ENCODE data around the gene NLK.

DNA sequence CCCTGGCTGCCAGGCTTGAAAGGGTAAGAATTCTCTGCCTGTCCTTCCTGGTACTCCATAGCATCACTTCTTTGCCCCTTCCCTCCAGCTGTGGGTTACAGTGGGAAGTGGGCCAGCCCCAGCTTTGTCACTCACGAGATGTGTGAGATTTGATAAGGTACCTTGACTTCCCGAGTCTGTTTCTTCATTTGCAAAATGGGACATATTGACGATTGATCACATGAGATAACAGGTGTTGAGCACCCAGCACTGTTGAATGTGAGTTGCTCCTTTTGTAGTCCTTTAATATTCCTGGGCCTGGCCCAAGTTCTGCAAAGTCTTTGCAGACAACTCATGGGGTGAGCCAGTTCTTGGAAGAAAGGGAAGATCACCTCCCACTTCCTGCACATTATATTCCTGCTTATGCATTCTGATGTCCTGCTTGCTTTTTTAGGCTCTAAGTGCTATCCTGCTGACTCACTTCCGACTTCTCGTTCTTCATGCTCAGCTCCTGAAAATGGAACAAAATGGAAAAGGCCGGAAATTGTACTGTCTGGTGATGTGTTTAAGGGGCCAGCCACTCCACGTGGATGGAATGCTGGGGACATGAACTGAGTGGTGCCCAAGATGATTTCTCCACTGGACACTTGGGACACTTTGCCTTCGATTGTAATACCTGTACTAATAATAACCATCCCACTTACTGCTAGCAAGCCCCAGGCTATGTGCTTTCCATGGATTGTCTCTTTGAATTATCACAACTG is 8.3 kb upstream of the NLK start:
- no peak for TF ChIP-seq ELF4 (IDR thresholded peaks at IDR 0.05)
- no peak for TF ChIP-seq SP1 (IDR thresholded peaks at IDR 0.05)
- no peak for TF ChIP-seq NFRKB (IDR thresholded peaks at IDR 0.05)
- TF ChIP-seq FOXA1 (IDR thresholded peaks at IDR 0.05), result no peak
- TF ChIP-seq LEF1 (IDR thresholded peaks at IDR 0.05; ENCODE audit: borderline replicate concordance), result no peak
- no peak for TF ChIP-seq TARDBP (IDR thresholded peaks at IDR 0.05)
- no peak for TF ChIP-seq FOXK2 (IDR thresholded peaks at IDR 0.05)
- no peak for TF ChIP-seq CTBP1 (IDR thresholded peaks at IDR 0.05; ENCODE audit: borderline replicate concordance)
- TF ChIP-seq ZNF384 (IDR thresholded peaks at IDR 0.05), result no peak
- TF ChIP-seq, protein P1, sequence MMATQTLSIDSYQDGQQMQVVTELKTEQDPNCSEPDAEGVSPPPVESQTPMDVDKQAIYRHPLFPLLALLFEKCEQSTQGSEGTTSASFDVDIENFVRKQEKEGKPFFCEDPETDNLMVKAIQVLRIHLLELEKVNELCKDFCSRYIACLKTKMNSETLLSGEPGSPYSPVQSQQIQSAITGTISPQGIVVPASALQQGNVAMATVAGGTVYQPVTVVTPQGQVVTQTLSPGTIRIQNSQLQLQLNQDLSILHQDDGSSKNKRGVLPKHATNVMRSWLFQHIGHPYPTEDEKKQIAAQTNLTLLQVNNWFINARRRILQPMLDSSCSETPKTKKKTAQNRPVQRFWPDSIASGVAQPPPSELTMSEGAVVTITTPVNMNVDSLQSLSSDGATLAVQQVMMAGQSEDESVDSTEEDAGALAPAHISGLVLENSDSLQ (IDR thresholded peaks at IDR 0.05), result no peak

Measured in HEK293T (cell line).